ENCODE data around the gene IL22RA1.
A peak's percentile ranks its signal among the peaks of the same experiment; 100 is the strongest.

The IL22RA1 gene

DNA sequence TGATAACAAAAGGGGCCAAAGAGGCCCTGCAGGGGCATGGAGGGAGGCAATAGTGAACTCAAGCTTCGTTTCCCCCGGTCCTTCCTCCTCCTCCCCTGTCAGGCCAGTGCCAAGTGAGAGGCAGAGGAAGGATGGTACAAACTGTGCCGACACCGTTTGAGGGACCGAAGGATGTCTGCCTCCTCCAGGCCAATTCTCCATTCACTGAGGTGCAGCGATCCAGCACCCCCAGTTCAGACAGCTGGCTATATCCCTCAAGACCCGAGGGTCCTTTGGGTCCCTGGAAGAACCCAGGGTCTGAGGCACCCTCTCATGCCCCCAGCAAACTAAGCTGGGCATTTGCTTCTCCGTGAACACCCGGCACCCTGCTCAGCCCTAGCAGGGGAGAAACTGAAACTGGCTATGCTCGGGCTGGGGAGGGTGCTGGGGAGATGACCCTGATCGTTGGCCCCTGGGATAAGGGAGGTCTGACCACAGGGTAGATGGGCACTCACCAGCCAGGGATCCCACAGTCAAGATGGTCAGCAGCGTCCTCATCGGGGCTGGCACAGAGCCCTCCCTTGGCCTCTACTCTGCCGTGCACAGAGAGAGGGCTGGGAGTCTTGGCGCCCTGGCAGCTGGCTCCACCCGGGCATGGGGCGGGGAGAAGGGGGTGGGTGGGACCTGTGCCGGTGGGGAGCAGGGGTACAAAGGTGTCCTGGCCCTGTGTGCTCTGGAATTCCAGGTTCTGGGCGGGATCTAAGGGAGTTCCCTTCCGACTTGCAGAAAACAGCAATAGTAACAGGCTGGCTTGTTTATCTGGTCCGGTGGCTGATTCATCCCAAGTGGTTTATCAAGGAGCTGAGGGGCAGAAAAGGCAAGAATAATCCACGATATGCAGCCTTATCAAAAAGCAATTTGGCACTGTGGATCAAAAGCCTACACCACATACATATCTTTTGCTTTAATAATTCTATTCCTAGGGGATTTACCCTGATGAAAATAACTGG, at the start of gene IL22RA1:
Gene IL22RA1, minus strand, starts transcription at position 595 of the 989 bp plus-strand sequence. Its CDS starts 58 bp downstream, at position 537.
- DNase-seq, result peak; percentile 31

- no peak for DNase-seq
Observed at GRCh38 chr1:24191860-24192259, 48.9 kb upstream of the IL22RA1 start.

- DNase-seq, result no peak
Observed at GRCh38 chr1:24190983-24191461, 48.1 kb upstream of the IL22RA1 start.

DNA sequence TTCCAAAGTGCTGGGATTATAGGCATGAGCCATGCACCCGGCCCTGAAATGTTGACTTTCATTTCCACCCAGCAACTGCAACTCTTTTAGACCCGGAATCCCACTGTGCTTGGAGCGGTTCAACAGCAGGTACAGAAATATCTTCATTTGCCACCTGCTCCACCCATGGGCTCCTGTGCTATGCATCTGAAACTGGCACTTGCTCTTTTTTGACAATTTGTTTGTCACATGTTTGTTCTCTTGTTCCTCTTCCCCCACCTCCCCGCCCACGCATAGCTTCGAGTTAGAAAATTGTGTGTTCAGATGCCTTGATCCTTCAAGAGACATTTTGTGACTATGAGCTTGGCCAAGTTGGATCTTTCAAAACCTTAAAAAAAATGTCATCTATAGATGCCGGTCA, 46.6 kb upstream of the IL22RA1 start:
- DNase-seq, result no peak

DNA sequence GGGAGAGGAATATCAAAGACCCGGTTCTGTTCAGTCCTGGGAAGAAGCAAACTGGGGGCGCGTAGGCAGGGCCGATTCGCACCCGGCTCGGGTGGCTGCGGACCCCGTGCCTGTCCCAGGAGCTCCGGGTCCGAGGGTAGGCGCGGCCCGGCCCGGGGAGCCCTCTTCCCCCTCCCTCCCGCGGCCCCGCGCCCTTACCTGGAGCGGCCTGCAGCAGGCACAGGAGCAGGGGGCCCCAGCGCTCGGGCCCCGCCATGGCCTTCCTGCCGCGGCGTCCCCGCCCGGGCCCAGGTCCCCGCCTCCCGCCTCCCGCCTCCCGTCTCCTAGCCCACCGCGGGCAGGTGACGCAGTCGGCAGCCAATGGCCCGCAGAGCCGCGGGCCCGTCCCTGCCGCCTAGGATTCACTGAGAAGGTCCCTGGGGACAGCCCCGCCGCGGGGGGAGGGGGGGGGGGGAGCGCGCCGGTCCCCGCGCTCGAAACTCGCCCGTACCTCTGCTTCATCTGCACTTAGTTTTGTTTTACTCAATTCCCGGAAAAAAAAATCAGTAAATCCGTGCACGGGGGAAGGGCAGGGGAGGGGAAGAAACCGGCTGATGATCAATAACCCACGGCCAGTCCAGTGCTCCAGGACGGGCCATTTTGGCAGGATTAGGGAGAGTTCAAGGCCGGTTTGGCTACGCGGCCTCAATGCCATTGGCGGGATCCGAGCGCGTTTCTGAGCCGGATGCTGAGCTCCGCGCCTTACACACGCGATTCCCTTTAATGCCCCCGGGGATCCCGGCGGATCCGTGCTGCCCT, 44.3 kb upstream of the IL22RA1 start, which contains the start of gene IFNLR1:
Gene IFNLR1, minus strand, starts transcription at position 297 of the 798 bp plus-strand sequence. Its CDS starts 41 bp downstream, at position 256.
- peak; percentile 71 for DNase-seq

- no peak for DNase-seq
Observed at GRCh38 chr1:24186711-24186992, 43.7 kb upstream of the IL22RA1 start.

GRCh38 chr1:24186031-24186710, 43.2 kb upstream of the IL22RA1 start:
- no peak for DNase-seq

- no peak for DNase-seq
Observed at GRCh38 chr1:24185076-24185475, 42.1 kb upstream of the IL22RA1 start.

- DNase-seq, result no peak
Observed at GRCh38 chr1:24182061-24182460, 39.1 kb upstream of the IL22RA1 start.

DNA sequence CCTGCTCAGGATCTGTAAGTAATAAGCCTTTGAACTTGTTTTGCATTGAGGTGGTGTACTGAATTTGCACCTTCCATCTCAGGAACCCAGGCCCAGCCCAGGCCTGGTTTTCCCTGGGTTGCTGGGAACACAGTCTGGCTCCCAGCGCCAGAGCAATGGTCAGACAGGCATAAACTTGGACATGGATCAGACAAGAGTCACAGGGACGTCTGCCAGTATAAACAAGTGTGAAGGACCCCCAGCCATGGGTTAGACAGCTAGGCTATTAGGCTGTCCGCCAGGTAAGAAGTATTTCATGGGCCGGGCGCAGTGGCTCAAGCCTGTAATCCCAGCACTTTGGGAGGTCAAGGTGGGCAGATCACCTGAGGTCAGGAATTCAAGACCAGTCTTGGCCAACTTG, 38.7 kb upstream of the IL22RA1 start:
- DNase-seq, result no peak

DNA sequence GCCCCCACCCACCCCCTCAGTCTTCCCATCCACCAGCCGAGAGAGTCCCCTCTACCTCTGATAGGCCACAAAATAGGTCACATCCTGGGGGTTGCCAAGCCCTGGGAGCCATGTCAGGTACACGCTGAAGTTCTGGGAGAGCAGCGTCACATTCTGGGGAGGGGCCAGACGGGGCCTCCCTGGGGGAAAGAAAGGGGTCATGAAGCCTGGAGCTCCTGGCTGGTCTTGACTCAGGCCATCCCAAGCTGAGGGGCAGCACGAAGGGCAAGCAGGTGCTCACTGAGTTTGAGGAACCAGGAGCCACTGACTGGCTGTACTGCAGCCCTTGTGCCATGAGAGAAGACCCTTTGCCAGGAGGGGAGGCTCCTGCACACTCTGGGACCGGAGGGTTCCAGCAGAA, 37.7 kb upstream of the IL22RA1 start:
- DNase-seq, result no peak

- no peak for DNase-seq
Observed at GRCh38 chr1:24179251-24179840, 36.4 kb upstream of the IL22RA1 start.

GRCh38 chr1:24178407-24178806, 35.5 kb upstream of the IL22RA1 start:
- DNase-seq, result no peak

GRCh38 chr1:24177161-24177560, 34.2 kb upstream of the IL22RA1 start:
- no peak for DNase-seq

DNA sequence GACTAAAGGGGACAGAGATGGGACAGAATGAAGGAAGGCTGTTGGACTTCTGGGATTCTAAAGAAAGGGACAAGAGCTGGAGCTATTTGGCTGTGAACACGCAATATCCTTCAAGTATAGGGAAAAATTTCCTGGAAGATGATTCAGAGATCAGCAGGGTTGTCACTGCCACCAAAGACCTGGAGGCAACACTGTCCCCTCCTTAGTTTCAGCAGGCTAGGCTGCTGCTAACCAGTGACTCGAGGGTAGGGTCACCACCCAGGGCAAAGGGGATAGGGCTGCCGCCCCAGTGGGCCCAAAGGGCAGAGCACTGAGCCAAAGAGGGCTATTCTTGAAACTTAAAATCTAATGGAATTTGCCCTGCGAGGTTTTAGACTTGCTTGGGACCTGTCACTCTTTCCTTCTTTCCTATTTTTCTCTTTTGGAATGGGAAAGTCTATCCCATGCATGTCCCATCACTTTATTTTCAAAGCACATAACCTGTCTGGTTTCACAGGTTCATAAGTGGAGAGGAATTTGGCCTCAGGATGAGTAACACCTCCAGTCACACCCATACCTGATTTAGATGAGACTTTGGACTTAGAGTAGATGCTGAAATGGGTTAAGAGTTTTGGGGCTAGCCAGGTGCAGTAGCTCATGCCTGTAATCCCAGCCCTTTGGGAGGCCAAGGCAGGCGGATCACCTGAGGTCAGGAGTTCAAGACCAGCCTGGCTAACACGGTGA, 32.3 kb upstream of the IL22RA1 start:
- DNase-seq, result no peak

DNA sequence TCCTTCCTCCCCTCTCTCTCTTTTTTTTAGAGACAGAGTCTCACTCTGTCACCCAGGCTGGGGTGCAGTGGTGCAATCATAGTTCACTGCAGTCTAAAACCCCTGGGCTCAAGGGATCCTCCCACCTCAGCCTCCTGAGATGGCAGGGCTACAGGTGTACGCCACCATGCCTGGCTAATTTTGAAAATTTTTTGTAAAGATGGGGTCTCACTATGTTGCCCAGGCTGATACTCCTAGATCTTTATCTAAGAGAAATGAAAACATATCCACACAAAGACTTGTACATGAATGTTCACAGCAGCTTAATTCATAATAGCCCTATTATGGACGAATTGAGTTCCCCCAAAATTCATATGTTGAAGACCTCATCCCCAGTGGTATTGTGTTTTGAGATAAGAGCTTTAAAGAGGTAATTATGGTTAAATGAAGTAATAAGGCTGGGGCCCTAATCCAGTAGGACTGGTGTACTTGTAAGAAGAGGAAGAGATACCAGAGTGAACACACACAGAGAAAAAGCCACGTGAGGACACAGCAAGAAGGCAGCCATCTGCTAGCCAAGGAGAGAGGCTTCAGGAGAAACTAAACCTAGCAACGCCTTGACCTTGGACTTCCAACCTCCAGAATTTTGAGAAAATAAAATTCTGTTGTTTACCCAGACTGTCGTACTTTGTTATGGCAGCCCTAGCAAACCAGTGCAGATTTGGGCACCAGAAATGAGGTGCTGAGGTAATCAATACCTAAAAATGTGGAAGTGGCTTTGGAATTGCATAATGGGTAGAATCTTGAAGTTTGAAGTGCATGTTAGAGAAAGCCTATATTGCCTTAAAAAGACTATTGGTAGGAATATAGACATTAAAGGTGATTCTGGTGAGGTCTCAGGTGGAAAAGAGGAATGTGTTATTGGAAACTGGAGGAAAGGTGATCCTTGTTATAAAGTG, 31.0 kb upstream of the IL22RA1 start:
- DNase-seq, result no peak

- DNase-seq, result no peak
Observed at GRCh38 chr1:24172598-24172997, 29.7 kb upstream of the IL22RA1 start.

GRCh38 chr1:24169286-24169685, 26.3 kb upstream of the IL22RA1 start:
- DNase-seq, result no peak

- DNase-seq, result no peak
Observed at GRCh38 chr1:24168245-24168644, 25.3 kb upstream of the IL22RA1 start.

- DNase-seq, result no peak
Observed at GRCh38 chr1:24167008-24167407, 24.1 kb upstream of the IL22RA1 start.

DNA sequence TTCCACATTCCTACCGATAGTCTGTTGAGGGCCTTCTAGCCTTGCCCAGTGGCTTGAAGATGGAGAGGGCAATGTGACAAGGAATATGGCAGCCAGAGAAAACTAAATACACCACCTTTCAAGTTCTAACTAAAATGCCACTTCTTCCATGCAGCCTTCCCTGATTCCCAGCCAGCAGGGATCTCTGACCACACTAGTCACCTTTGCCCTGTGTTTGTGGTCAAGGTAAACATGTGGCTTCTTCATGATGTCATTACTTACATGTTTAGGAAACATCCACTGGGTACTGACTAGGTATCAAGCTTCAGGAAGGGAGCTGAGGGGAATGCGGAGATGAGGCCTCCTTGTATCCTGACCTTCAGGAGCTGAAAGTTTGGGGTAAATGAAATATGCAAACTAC, 22.6 kb upstream of the IL22RA1 start:
- DNase-seq, result no peak
